ENCODE results near the gene GABPB1. TPM values are rescaled to one million over a fixed set of nuclear protein-coding genes. Genes with fewer than 3 reads are reported as not detected.

GABPB1 gene
- total RNA-seq, 1 experiment from 2014 or later, result 45.0 TPM

DNA sequence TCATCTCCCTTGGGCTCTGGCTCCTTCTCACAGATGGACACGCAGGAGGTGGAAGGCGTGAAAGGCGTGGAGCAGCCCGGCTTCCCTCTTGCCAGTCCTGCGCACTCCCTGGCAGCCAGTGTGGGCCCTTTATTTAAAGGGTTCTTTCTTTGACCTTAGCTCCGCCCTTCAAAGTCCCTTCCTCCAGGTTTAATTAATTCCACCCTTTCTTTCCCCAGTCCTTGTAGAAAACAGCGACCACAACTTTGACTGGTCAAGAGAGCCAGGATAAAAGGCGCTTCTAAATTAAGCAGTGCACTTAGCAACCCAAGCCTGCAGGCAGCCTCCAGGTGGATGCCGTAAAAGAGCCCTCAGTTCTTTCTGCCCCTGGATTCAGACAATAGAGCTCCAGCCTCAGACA, 89.4 kb downstream of the GABPB1 start, which contains the start of gene HDC:
TSS of gene HDC (minus strand) at position 107 of the 400 bp plus-strand sequence. CDS start at position 4, 103 bp downstream.
- Histone ChIP-seq H3K9me3 (ENCODE audit: control insufficient read depth, low read depth, low read length) (no peaks in the 10 kb centered on the region), H3K56ac (ENCODE audit: insufficient read length, low read depth, low read length) (no peak within 1 kb of the TSS), H3K14ac (ENCODE audit: insufficient read depth, low read length) (no peak within 1 kb of the TSS), H3K4me2 (ENCODE audit: insufficient read depth, insufficient read length, low read length) (no peak within 1 kb of the TSS), H2BK15ac (ENCODE audit: low read depth, low read length) (no peak within 1 kb of the TSS), H3K79me1 (ENCODE audit: insufficient read depth, low read depth, low read length, poor library complexity, severe bottlenecking) (no peaks in the 10 kb centered on the region), H3T11ph (ENCODE audit: low read length) (no peak within 1 kb of the TSS), H4K20me1 (ENCODE audit: control insufficient read depth, insufficient read depth, insufficient read length) (no peaks in the 10 kb centered on the region), H2AK5ac (ENCODE audit: insufficient read length, low read length) (no peak within 1 kb of the TSS), H3K4ac (ENCODE audit: low read depth, low read length) (no peak within 1 kb of the TSS), H3K79me2 (ENCODE audit: insufficient read depth, low read length) (no peaks in the 10 kb centered on the region; the same call in 1 of the 2 replicates), H3K23me2 (ENCODE audit: insufficient read length, low read depth, low read length, poor library complexity, severe bottlenecking) (no peaks in the 10 kb centered on the region), H4K5ac (ENCODE audit: insufficient read length, low read depth, low read length) (no peak within 1 kb of the TSS), H3K27ac (ENCODE audit: insufficient read length, low read depth, low read length) (no peak within 1 kb of the TSS), H2BK120ac (ENCODE audit: low read depth, low read length, poor library complexity, severe bottlenecking) (no peak within 1 kb of the TSS), H3K23ac (ENCODE audit: insufficient read length, low read depth, low read length) (no peak within 1 kb of the TSS), H3K18ac (ENCODE audit: insufficient read length, low read depth, low read length) (no peak within 1 kb of the TSS), H4K8ac (replicated peaks; ENCODE audit: insufficient read length, low read depth, low read length) (no peak within 1 kb of the TSS), H4K91ac (ENCODE audit: insufficient read length, low read depth, low read length) (no peak within 1 kb of the TSS), H2BK20ac (ENCODE audit: low read depth, low read length, poor library complexity, severe bottlenecking) (no peak within 1 kb of the TSS), H2BK12ac (ENCODE audit: insufficient read length, low read depth, low read length) (no peak within 1 kb of the TSS), H2AFZ (ENCODE audit: low read length) (peak within 1 kb of the TSS; percentile 43), H3K4me1 (ENCODE audit: insufficient read depth, low read length) (no peaks in the 10 kb centered on the region), H3K27me3 (ENCODE audit: insufficient read depth, low read length) (no peaks in the 10 kb centered on the region), H2BK5ac (ENCODE audit: insufficient read length, low read length) (no peak within 1 kb of the TSS), H3K9ac (ENCODE audit: extremely low read depth, insufficient read length, low read length) (no peak within 1 kb of the TSS)
- H3K9me3 Mint-ChIP-seq, result no peaks in the 10 kb centered on the region
- no CpG with 5 or more reads among the region's 9 CpGs for WGBS (ENCODE audit: extremely low coverage, insufficient read length, low lambda C conversion rate)
- DNase-seq, result no peak
- H3K27ac Mint-ChIP-seq, result no peak within 1 kb of the TSS
- peaks cover 7 to 9% of the 10 kb centered on the region in 2 experiments for H3K4me1 Mint-ChIP-seq
- peaks cover 3% of the 10 kb centered on the region; the same call in 1 of the 2 replicates for H3K27me3 Mint-ChIP-seq (ENCODE audit: low read depth)
- no peak within 1 kb of the TSS; a peak in 1 of 5 replicates for H3K4me3 Mint-ChIP-seq
- H3K36me3 Mint-ChIP-seq (ENCODE audit: insufficient read depth in 1 of 3, low read depth in 3 of 3), result no peaks in the 10 kb centered on the region
- TF ChIP-seq, protein P1, sequence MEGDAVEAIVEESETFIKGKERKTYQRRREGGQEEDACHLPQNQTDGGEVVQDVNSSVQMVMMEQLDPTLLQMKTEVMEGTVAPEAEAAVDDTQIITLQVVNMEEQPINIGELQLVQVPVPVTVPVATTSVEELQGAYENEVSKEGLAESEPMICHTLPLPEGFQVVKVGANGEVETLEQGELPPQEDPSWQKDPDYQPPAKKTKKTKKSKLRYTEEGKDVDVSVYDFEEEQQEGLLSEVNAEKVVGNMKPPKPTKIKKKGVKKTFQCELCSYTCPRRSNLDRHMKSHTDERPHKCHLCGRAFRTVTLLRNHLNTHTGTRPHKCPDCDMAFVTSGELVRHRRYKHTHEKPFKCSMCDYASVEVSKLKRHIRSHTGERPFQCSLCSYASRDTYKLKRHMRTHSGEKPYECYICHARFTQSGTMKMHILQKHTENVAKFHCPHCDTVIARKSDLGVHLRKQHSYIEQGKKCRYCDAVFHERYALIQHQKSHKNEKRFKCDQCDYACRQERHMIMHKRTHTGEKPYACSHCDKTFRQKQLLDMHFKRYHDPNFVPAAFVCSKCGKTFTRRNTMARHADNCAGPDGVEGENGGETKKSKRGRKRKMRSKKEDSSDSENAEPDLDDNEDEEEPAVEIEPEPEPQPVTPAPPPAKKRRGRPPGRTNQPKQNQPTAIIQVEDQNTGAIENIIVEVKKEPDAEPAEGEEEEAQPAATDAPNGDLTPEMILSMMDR (conservative IDR thresholded peaks at IDR 0.05), result no peak
